ENCODE results near the gene GNA15.

GRCh38 chr19:3157096-3157845 lies 21.4 kb downstream of the GNA15 start:
- no peak for TF ChIP-seq POLR2A (IDR thresholded peaks at IDR 0.05; ENCODE audit: low read depth, low read length)
- TF ChIP-seq, protein P1, sequence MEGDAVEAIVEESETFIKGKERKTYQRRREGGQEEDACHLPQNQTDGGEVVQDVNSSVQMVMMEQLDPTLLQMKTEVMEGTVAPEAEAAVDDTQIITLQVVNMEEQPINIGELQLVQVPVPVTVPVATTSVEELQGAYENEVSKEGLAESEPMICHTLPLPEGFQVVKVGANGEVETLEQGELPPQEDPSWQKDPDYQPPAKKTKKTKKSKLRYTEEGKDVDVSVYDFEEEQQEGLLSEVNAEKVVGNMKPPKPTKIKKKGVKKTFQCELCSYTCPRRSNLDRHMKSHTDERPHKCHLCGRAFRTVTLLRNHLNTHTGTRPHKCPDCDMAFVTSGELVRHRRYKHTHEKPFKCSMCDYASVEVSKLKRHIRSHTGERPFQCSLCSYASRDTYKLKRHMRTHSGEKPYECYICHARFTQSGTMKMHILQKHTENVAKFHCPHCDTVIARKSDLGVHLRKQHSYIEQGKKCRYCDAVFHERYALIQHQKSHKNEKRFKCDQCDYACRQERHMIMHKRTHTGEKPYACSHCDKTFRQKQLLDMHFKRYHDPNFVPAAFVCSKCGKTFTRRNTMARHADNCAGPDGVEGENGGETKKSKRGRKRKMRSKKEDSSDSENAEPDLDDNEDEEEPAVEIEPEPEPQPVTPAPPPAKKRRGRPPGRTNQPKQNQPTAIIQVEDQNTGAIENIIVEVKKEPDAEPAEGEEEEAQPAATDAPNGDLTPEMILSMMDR (IDR thresholded peaks at IDR 0.05; ENCODE audit: extremely low read depth in 1 of 2, insufficient read depth in 1 of 2, low read depth in 1 of 2, low read length in 2 of 2) = no peak

Data from endothelial cell of umbilical vein (primary cell).